Gastrocnemius medialis (tissue), 4 donors: Measurements from ENCODE around the gene MUS81. TPM values are rescaled to one million over a fixed set of nuclear protein-coding genes. Genes with fewer than 3 reads are reported as not detected.

Source experiments
- ATAC-seq, 2 donors: fragments of 150-250 bp; one replicate each; pipeline ENCODE4 v1.9.1; 2016
- DNase-seq, 2 donors: peaks; one replicate each; pipeline ENCODE4 v3.0.0-alpha.2; 2019
- H3K27ac ChIP-seq, 4 donors: fragments of 200-600 bp; sonication (generic); 1 replicate in 1 of 4; 2 replicates in 3 of 4; pipeline ENCODE4 v1.5.1; 2016 to 2018; ENCODE audit warnings: mild to moderate bottlenecking in 2 of 4, moderate library complexity in 1 of 4
- H3K27me3 ChIP-seq, 3 donors: fragments of 200-600 bp; sonication (generic) in 2 of 3; 1 replicate in 1 of 3; 2 replicates in 2 of 3; pipeline versions ENCODE4 v1.5.1 to v1.6.0; 2016 to 2019; ENCODE audit warnings: mild to moderate bottlenecking in 1 of 3, moderate library complexity in 1 of 3
- H3K36me3 ChIP-seq, 2 donors: fragments of 200-600 bp; sonication (generic) in 1 of 2; one replicate each; pipeline ENCODE4 v1.5.1; 2017 to 2018
- H3K4me1 ChIP-seq, 2 donors: fragments of 200-600 bp; sonication (generic) in 1 of 2; one replicate each; pipeline ENCODE4 v1.5.1; 2016 to 2017; ENCODE audit warnings: mild to moderate bottlenecking in 2 of 2
- H3K4me3 ChIP-seq, 4 donors: fragments of 200-600 bp; sonication (generic) in 3 of 4; 1 replicate in 1 of 4; 2 replicates in 3 of 4; pipeline ENCODE4 v1.5.1; 2016 to 2019; ENCODE audit warnings: mild to moderate bottlenecking in 2 of 4
- H3K9me3 ChIP-seq, 3 donors: fragments of 200-600 bp; sonication (generic) in 2 of 3; 1 replicate in 1 of 3; 2 replicates in 2 of 3; pipeline ENCODE4 v1.5.1; 2016 to 2019
- CTCF ChIP-seq, 5 experiments: fragments of 450-650 bp in 3 of 5; fragments of 200-600 bp in 2 of 5; sonication (generic) in 2 of 5; IDR thresholded peaks in 4 of 5; conservative IDR thresholded peaks in 1 of 5; 1 replicate in 4 of 5; 2 replicates in 1 of 5; pipeline ENCODE4 v1.5.1; 2016 to 2019; ENCODE audit warnings: antibody characterized with exemption in 5 of 5, mild to moderate bottlenecking in 3 of 5, moderate library complexity in 3 of 5
- POLR2A ChIP-seq, 2 donors: fragments of 450-650 bp; IDR thresholded peaks; one replicate each; pipeline ENCODE4 v1.6.1; 2017; ENCODE audit warnings: antibody characterized with exemption in 2 of 2, mild to moderate bottlenecking in 2 of 2, moderate library complexity in 2 of 2
- in situ Hi-C, 4 donors: fragments of 200-750 bp; cut with MboI; loops; one replicate each; pipeline versions ENCODE4 v1.15.0 to v1.8.0; 2017; ENCODE audit warnings: low sequenced_read_pairs in 4 of 4
- intact Hi-C: fragments of 100-400 bp; cut with DNase I; formaldehyde crosslinking; loops from one replicate; pipeline ENCODE4 v1.15.1; 2023; ENCODE audit warnings: low total_unique reads
- total RNA-seq, 4 donors: library from RNA; depleted of rRNA; stranded (reverse); fragments of >200 nt; gene quantifications; one replicate each; pipeline versions ENCODE4 v1.1.0 to v1.2.3, GENCODE V29; 2016

The MUS81 gene
- total RNA-seq, 4 donors from 2014 or later = 26.4 to 44.9 (median 34.8) TPM

GRCh38 chr11:65864706-65865471, 4.7 kb downstream of the MUS81 start:
- in situ Hi-C loops = no loop called here
- Histone ChIP-seq H3K9me3 (no peaks in the 10 kb centered on the region), H3K4me1 (peaks cover 15% of the 10 kb centered on the region in 2 donors), H3K4me3 (no peak overlapping the region), H3K27me3 (no peaks in the 10 kb centered on the region), H3K36me3 (peaks cover 0 to 55% of the 10 kb centered on the region in 2 donors), H3K27ac (no peak overlapping the region)
- intact Hi-C loops = no loop called here
- no peak for TF ChIP-seq POLR2A (IDR thresholded peaks at IDR 0.05)
- no peak for TF ChIP-seq CTCF (IDR thresholded peaks at IDR 0.05 in 4 of 5, conservative IDR thresholded peaks at IDR 0.05 in 1 of 5)
- ATAC-seq = no peak
- no peak for DNase-seq

GRCh38 chr11:65865550-65866172, 5.4 kb downstream of the MUS81 start:
- TF ChIP-seq CTCF (IDR thresholded peaks at IDR 0.05 in 4 of 5, conservative IDR thresholded peaks at IDR 0.05 in 1 of 5) (no peak), POLR2A (IDR thresholded peaks at IDR 0.05) (no peak)
- Histone ChIP-seq H3K36me3 (peaks cover 0 to 55% of the 10 kb centered on the region in 2 donors), H3K27ac (no peak overlapping the region), H3K9me3 (no peaks in the 10 kb centered on the region), H3K27me3 (no peaks in the 10 kb centered on the region), H3K4me3 (no peak overlapping the region), H3K4me1 (peaks cover 15% of the 10 kb centered on the region in 2 donors)
- ATAC-seq (no peak), DNase-seq (no peak)
- in situ Hi-C loops (no loop called here), intact Hi-C loops (no loop called here)

DNA sequence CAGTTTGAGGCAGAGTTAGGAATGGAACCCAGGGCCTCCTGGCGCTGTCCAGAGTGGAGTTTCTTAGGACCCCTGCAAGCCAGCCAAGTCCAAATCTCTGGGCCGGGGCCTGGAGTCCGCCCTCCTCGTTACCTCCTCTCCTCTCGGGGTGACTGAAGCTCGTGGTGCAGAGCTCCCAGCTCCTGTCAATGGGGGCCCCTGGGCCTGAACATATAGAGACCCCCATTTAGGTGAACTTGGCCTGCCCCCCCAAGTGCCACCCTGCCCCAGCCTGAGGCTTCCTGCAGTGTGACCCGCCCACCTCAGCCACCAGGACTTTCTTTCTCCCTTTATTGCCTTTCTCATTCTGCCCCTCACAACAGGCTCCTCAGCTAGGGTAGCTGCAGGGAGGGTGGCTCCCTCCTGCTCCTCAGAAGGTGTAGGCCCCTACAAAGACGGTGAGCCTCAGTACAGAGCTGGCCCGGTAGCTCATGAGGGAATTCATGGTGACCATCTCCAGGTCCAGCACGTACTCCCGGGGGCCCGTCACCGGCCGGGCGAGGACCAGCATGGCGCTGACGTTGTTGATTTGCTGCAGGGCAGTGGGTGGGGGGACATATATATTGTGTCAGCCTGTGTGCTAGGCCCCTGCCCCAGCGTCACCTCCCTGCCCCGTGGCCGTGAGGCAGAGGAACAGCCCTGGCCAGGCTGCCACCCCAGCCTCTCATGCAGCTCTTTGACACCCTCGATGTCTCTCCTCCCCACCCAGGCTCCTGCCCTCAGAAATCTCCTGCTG, 6.5 kb downstream of the MUS81 start:
- Histone ChIP-seq H3K4me3 (no peak overlapping the region), H3K4me1 (peaks cover 8 to 17% of the 10 kb centered on the region in 2 donors), H3K27me3 (no peaks in the 10 kb centered on the region), H3K9me3 (no peaks in the 10 kb centered on the region), H3K36me3 (peaks cover 0 to 54% of the 10 kb centered on the region in 2 donors), H3K27ac (no peak overlapping the region)
- in situ Hi-C loops (no loop called here), intact Hi-C loops (no loop called here)
- no peak for TF ChIP-seq POLR2A (IDR thresholded peaks at IDR 0.05)
- TF ChIP-seq CTCF (IDR thresholded peaks at IDR 0.05 in 4 of 5, conservative IDR thresholded peaks at IDR 0.05 in 1 of 5) = no peak
- ATAC-seq = no peak
- no peak for DNase-seq

GRCh38 chr11:65867284-65868071, 7.2 kb downstream of the MUS81 start:
- no peak for DNase-seq
- in situ Hi-C loops = no loop called here

More at GRCh38 chr11:65867284-65868071, 7.2 kb downstream of the MUS81 start:
- intact Hi-C loops = no loop called here
- no peaks in the 10 kb centered on the region for H3K9me3 ChIP-seq
- TF ChIP-seq CTCF (IDR thresholded peaks at IDR 0.05 in 4 of 5, conservative IDR thresholded peaks at IDR 0.05 in 1 of 5) (no peak), POLR2A (IDR thresholded peaks at IDR 0.05) (no peak)
- H3K27me3 ChIP-seq = no peaks in the 10 kb centered on the region
- no peak for ATAC-seq
- peaks cover under 1 to 15% of the 10 kb centered on the region in 2 donors for H3K4me1 ChIP-seq
- no peak overlapping the region for H3K4me3 ChIP-seq
- H3K27ac ChIP-seq = no peak overlapping the region
- peaks cover 0 to 46% of the 10 kb centered on the region in 2 donors for H3K36me3 ChIP-seq
